Heart left ventricle (tissue), 16 donors: ENCODE results near the gene PRR27. TPM values are rescaled to one million over a fixed set of nuclear protein-coding genes. Genes with fewer than 3 reads are reported as not detected.

Experiments
- ATAC-seq, 4 donors: fragments of 200-7000 bp; cut with Tn5 transposase; one replicate each; pipeline ENCODE4 v1.9.1; 2020 to 2022; ENCODE audit warnings: moderate library complexity in 4 of 4, mild to moderate bottlenecking in 3 of 4, moderate number of reproducible peaks in 1 of 4
- DNase-seq, 5 donors: peaks; one replicate each; pipeline ENCODE4 v3.0.0-alpha.2; 2020
- H3K27ac ChIP-seq, 12 donors: fragments of 200-600 bp; sonication (generic) in 4 of 12; one replicate each; pipeline versions ENCODE4 v1.5.0 to v1.8.0; 2016 to 2022; ENCODE audit warnings: mild to moderate bottlenecking in 2 of 12
- H3K27me3 ChIP-seq, 9 donors: fragments of 200-600 bp; sonication (generic) in 2 of 9; one replicate each; pipeline versions ENCODE4 v1.5.1 to v1.8.0; 2016 to 2022; ENCODE audit warnings: mild to moderate bottlenecking in 3 of 9
- H3K36me3 ChIP-seq, 9 donors: fragments of 200-600 bp; sonication (generic) in 2 of 9; one replicate each; pipeline versions ENCODE4 v1.5.0 to v1.8.0; 2018 to 2022; ENCODE audit warnings: mild to moderate bottlenecking in 2 of 9
- H3K4me1 ChIP-seq, 12 donors: fragments of 200-600 bp; sonication (generic) in 4 of 12; one replicate each; pipeline versions ENCODE4 v1.5.0 to v1.8.0; 2016 to 2022; ENCODE audit warnings: mild to moderate bottlenecking in 3 of 12
- H3K4me3 ChIP-seq, 12 donors: fragments of 200-600 bp; sonication (generic) in 4 of 12; one replicate each; pipeline versions ENCODE4 v1.5.0 to v1.8.0; 2017 to 2022; ENCODE audit warnings: mild to moderate bottlenecking in 9 of 12, moderate library complexity in 4 of 12
- H3K9me3 ChIP-seq, 12 donors: fragments of 200-600 bp; sonication (generic) in 4 of 12; one replicate each; pipeline versions ENCODE4 v1.5.0 to v1.8.0; 2016 to 2022; ENCODE audit warnings: mild to moderate bottlenecking in 1 of 12
- CTCF ChIP-seq, 12 donors: fragments of 200-600 bp; sonication (generic) in 4 of 12; IDR thresholded peaks; one replicate each; pipeline versions ENCODE4 v1.5.0 to v1.8.0; 2018 to 2022; ENCODE audit warnings: antibody characterized with exemption in 12 of 12, mild to moderate bottlenecking in 5 of 12
- POLR2A ChIP-seq, 2 donors: fragments of 450-650 bp; IDR thresholded peaks; one replicate each; pipeline ENCODE4 v1.6.1; 2017; ENCODE audit warnings: antibody characterized with exemption in 2 of 2, mild to moderate bottlenecking in 2 of 2, moderate library complexity in 2 of 2
- WGBS, 4 donors: extraction: QIAGEN DNeasy Blood & Tissue Kit in 2 of 4; methylation state at CpG; one replicate each; pipeline versions ENCODE4 v1.1.5 to v1.1.7; 2013 to 2018; 5-methylcytosine and 5-hydroxymethylcytosine counted together
- intact Hi-C, 10 donors: fragments of 100-400 bp; cut with DNase I; formaldehyde crosslinking; loops; one replicate each; pipeline versions ENCODE4 v1.11.1 to v1.14.2; 2022
- long read RNA-seq, 3 donors: library from polyadenylated mRNA; unstranded; transcript quantifications; one replicate each; pipeline ENCODE4 v2.0.0, GENCODE V29; 2020 to 2021
- polyA plus RNA-seq, 2 donors: library from polyadenylated mRNA; stranded (reverse); fragments of 200-250 nt; gene quantifications; one replicate each; pipeline ENCODE4 v1.2.3, GENCODE V29; 2013
- total RNA-seq, 9 donors: library from RNA; depleted of rRNA in 2 of 9; stranded (reverse); fragments of >200 nt in 2 of 9; fragmentation: NEBNext Ultra II Directional in 3 of 9; extraction: Animal tissue kit (Norgen Biotek cat#: 25700) in 3 of 9; gene quantifications; one replicate each; pipeline versions ENCODE4 v1.1.0 to v1.2.4, GENCODE V29; 2016 to 2023
- donor health status: ischemic (EF 13 %, LVEDD 7.1; RV severe dilation, severe dysfunction).
- donor health status: healthy with polysubstance abuse.
- donor health status: DM: no; HTN: yes; CAD: no.
- donor health status: DM: no; HTN: no; CAD: no.
- donor health status: ischemic (EF 25% LVEDD 6.9; RV normal size, moderate dysfunction).
- donor health status: ischemic (EF 25% LVEDD 5.7; RV mildly dilated, moderate dysfunction).
- donor health status: healthy.
- donor health status: DM: yes; HTN: yes; CAD: no.
- donor health status: ischemic (EF 35%, LVEDD 5.7; RV mildly dilated, moderate dysfunction).
- donor health status: nonischemic (EF 11% LVEDD 7.7; RV severe dilation, severe dysfunction).
- donor health status: DM: yes; HTN: yes; CAD: no.
- donor health status: PGD.
- donor health status: ischemic (EF 29% LVEDD 5.4; RV normal size, mild dysfunction).
- donor health status: nonischemic (EF 23%, LVEDD 6.1; RV moderate dilation, normal function).

PRR27 gene
- not detected for total RNA-seq
- not detected for polyA plus RNA-seq
- long read RNA-seq, donor 1 = 0 reads
- long read RNA-seq, donor 2 = 0 reads
- long read RNA-seq, donor 3 = 0 reads

- Histone ChIP-seq H3K4me3 (no peak within 1 kb of the TSS), H3K4me1 (no peaks in the 10 kb centered on the region), H3K36me3 (no peaks in the 10 kb centered on the region), H3K9me3 (no peaks in the 10 kb centered on the region), H3K27ac (no peak within 1 kb of the TSS), H3K27me3 (no peaks in the 10 kb centered on the region)
- 79 to 86% (median 81%) methylated on average over 3 of the region's 3 CpGs for WGBS, 4 donors
- no peak for TF ChIP-seq CTCF (IDR thresholded peaks at IDR 0.05)
- TF ChIP-seq POLR2A (IDR thresholded peaks at IDR 0.05) = no peak
- intact Hi-C loops = no loop called here
- DNase-seq (no peak), ATAC-seq (no peak)
Observed at GRCh38 chr4:70153937-70154336, at the start of gene PRR27. Gene PRR27 (plus strand): TSS chr4:70154237. CDS start chr4:70154376, 139 bp downstream.

GRCh38 chr4:70110917-70111316, 43.1 kb upstream of the PRR27 start:
- no peak for DNase-seq
- no peaks in the 10 kb centered on the region for H3K4me1 ChIP-seq
- H3K4me3 ChIP-seq = no peak overlapping the region
- H3K27ac ChIP-seq = no peak overlapping the region
- intact Hi-C loops = no loop called here
- TF ChIP-seq CTCF (IDR thresholded peaks at IDR 0.05) (no peak), POLR2A (IDR thresholded peaks at IDR 0.05) (no peak)
- peaks cover 0 to 6% (median 0%) of the 10 kb centered on the region in 12 donors for H3K9me3 ChIP-seq
- H3K27me3 ChIP-seq = no peaks in the 10 kb centered on the region
- ATAC-seq = no peak
- no peaks in the 10 kb centered on the region for H3K36me3 ChIP-seq

- intact Hi-C loops = no loop called here
- H3K4me3 ChIP-seq = no peak overlapping the region
- H3K27me3 ChIP-seq = no peaks in the 10 kb centered on the region
- H3K36me3 ChIP-seq = no peaks in the 10 kb centered on the region
- H3K27ac ChIP-seq = no peak overlapping the region
- H3K9me3 ChIP-seq = peaks cover 0 to 6% (median 0%) of the 10 kb centered on the region in 12 donors
- ATAC-seq (no peak), DNase-seq (no peak)
- H3K4me1 ChIP-seq = no peaks in the 10 kb centered on the region
- TF ChIP-seq POLR2A (IDR thresholded peaks at IDR 0.05) (no peak), CTCF (IDR thresholded peaks at IDR 0.05) (no peak)
- 71 to 79% (median 75%) methylated on average over 1 of the region's 1 CpG for WGBS, 4 donors
Observed at GRCh38 chr4:70113656-70114055, 40.4 kb upstream of the PRR27 start.

GRCh38 chr4:70114096-70114495, 39.9 kb upstream of the PRR27 start:
- TF ChIP-seq CTCF (IDR thresholded peaks at IDR 0.05) (no peak), POLR2A (IDR thresholded peaks at IDR 0.05) (no peak)
- Histone ChIP-seq H3K4me3 (no peak overlapping the region), H3K27ac (no peak overlapping the region), H3K27me3 (no peaks in the 10 kb centered on the region), H3K36me3 (no peaks in the 10 kb centered on the region), H3K9me3 (peaks cover 0 to 2% (median 0%) of the 10 kb centered on the region in 12 donors), H3K4me1 (no peaks in the 10 kb centered on the region)
- DNase-seq (no peak), ATAC-seq (no peak)
- intact Hi-C loops = no loop called here
- 52 to 56% (median 52%) methylated on average over 2 of the region's 2 CpGs for WGBS, 4 donors
